Neural progenitor cell (in vitro differentiated cells): Measurements from ENCODE around the gene GLCCI1. TPM values are rescaled to one million over a fixed set of nuclear protein-coding genes. Genes with fewer than 3 reads are reported as not detected.

Source experiments
- DNase-seq: peaks from one replicate; pipeline ENCODE4 v3.0.0-alpha.2; 2016; ENCODE audit warnings: low spot score
- H2AFZ ChIP-seq: fragments of 200-600 bp; sonication (generic); replicated peaks from 2 replicates; pipeline ENCODE4 v1.6.1; 2016; ENCODE audit warnings: antibody characterized with exemption
- H3F3A ChIP-seq: fragments of 200-600 bp; sonication (generic); 2 replicates; pipeline ENCODE4 v1.6.1; 2016; ENCODE audit warnings: antibody characterized with exemption, low read depth
- H3K27ac ChIP-seq: fragments of 200-600 bp; sonication (generic); 2 replicates; pipeline ENCODE4 v1.5.1; 2016; ENCODE audit warnings: mild to moderate bottlenecking
- H3K27me3 ChIP-seq: fragments of 200-600 bp; sonication (generic); 2 replicates; pipeline ENCODE4 v1.6.1; 2016; ENCODE audit warnings: mild to moderate bottlenecking, moderate library complexity
- H3K36me3 ChIP-seq: fragments of 200-600 bp; sonication (generic); 2 replicates; pipeline ENCODE4 v1.5.1; 2016
- H3K4me1 ChIP-seq: fragments of 200-600 bp; sonication (generic); 2 replicates; pipeline ENCODE4 v1.6.1; 2016; ENCODE audit warnings: mixed run types
- H3K4me2 ChIP-seq: fragments of 200-600 bp; sonication (generic); 2 replicates; pipeline ENCODE4 v1.6.1; 2016
- H3K4me3 ChIP-seq: fragments of 200-600 bp; sonication (generic); 2 replicates; pipeline ENCODE4 v1.5.1; 2016
- H3K79me2 ChIP-seq: fragments of 200-600 bp; sonication (generic); 2 replicates; pipeline ENCODE4 v1.6.1; 2016; ENCODE audit warnings: low read depth
- H3K9ac ChIP-seq: fragments of 200-600 bp; sonication (generic); 2 replicates; pipeline ENCODE4 v1.6.1; 2016
- H3K9me3 ChIP-seq: fragments of 200-600 bp; sonication (generic); 2 replicates; pipeline ENCODE4 v1.5.1; 2016; ENCODE audit warnings: low read depth
- H4K20me1 ChIP-seq: fragments of 200-600 bp; sonication (generic); 2 replicates; pipeline ENCODE4 v1.6.1; 2016; ENCODE audit warnings: low read depth
- H3K27ac Mint-ChIP-seq: 3 replicates; pipeline ENCODE4 v1.8.0; 2021; ENCODE audit warnings: mixed read lengths
- H3K27me3 Mint-ChIP-seq: 2 replicates; pipeline ENCODE4 v1.8.0; 2022; ENCODE audit warnings: low read depth, mild to moderate bottlenecking, inconsistent platforms, moderate library complexity, mixed read lengths; ENCODE audit not compliant: insufficient read depth
- H3K36me3 Mint-ChIP-seq: 3 replicates; pipeline ENCODE4 v1.8.0; 2021; ENCODE audit warnings: mixed read lengths
- H3K4me1 Mint-ChIP-seq: 3 replicates; pipeline ENCODE4 v1.8.0; 2021; ENCODE audit warnings: mixed read lengths
- H3K4me3 Mint-ChIP-seq: 3 replicates; pipeline ENCODE4 v1.8.0; 2021; ENCODE audit warnings: mild to moderate bottlenecking, moderate library complexity, mixed read lengths
- H3K9me3 Mint-ChIP-seq: 3 replicates; pipeline ENCODE4 v1.8.0; 2020; ENCODE audit warnings: mixed read lengths
- EZH2 ChIP-seq: fragments of 200-600 bp; sonication (generic); IDR thresholded peaks from 2 replicates; pipeline ENCODE4 v1.6.1; 2017; ENCODE audit warnings: antibody characterized with exemption, mild to moderate bottlenecking, moderate library complexity
- EZH2phosphoT487 ChIP-seq: fragments of 200-600 bp; sonication (generic); IDR thresholded peaks from 2 replicates; pipeline ENCODE4 v1.6.1; 2017; ENCODE audit warnings: antibody characterized with exemption
- total RNA-seq: library from RNA; depleted of rRNA; stranded (reverse); fragments of >200 nt; gene quantifications from 2 replicates; pipeline ENCODE4 v1.2.3, GENCODE V29; 2015; ENCODE audit warnings: low replicate concordance
- TF ChIP-seq, protein P1 (sequence below): fragments of 200-600 bp; sonication (generic); IDR thresholded peaks from 2 replicates; pipeline ENCODE4 v1.5.1; 2017; ENCODE audit warnings: antibody characterized with exemption, mild to moderate bottlenecking

Gene GLCCI1
- total RNA-seq, 1 donor from 2014 or later, result 78.0 TPM

DNA sequence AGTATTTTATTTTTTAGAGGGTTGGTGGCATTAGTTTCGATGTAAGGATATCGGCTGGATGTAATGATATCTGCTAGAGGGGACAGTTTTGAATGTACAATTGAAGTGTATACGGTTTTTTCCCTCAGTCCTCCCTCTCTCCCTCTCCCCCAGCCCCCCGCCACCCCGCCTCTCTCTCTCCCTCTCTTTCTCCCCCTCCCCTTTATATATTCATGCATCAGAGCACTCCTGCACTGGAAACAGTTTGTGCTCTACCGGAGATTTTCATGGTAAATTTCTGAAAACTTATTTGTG is 1.6 kb downstream of the GLCCI1 start:
- Histone ChIP-seq H3K79me2 (peaks cover 56% of the 10 kb centered on the region), H2AFZ (peak overlapping the region; percentile 54)

DNA sequence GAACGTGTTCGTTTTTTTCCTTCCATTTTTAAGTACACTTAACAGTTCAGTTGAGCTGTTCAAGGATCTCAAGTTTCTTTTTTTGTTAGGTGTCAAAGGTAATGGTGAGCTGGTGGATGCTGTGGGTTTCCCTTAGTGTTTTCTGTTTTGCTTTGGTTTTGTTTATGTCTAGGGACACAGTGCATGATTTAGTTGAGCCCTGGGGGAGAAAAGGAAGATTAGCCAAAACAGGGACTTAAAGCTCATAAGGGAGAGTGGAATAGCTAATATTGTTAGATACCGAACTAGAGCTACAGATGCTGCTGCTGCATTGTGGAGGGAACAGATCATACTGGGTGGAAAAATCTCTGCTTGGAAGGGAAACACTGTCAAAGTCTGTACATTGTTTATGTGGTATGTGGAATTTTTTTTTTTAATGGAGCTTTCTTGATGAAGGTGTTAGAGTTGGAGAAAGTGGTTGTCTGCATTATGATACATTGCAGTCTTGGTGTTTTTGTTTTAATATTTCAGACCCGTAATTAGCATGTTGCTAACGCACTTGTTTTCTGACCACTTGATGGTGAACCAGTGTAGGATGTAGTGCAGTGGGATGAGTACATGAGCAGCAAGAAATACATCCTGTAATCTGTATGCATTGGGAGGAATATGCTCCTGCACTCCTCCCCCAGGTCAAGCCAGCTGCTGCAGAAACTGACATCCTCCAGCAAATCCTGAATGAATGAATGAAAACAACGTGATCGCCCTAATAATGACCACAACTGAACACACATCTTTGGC is 2.1 kb downstream of the GLCCI1 start:
- Mint-ChIP-seq H3K4me3 (no peak overlapping the region), H3K9me3 (no peaks in the 10 kb centered on the region), H3K36me3 (peaks cover 7% of the 10 kb centered on the region), H3K27ac (no peak overlapping the region), H3K27me3 (no peaks in the 10 kb centered on the region), H3K4me1 (peaks cover 15% of the 10 kb centered on the region)
- peak; percentile 7 for DNase-seq
- no peaks in the 10 kb centered on the region for H3K9me3 ChIP-seq
- TF ChIP-seq EZH2phosphoT487 (no peak), EZH2 (no peak)
- TF ChIP-seq, protein P1, sequence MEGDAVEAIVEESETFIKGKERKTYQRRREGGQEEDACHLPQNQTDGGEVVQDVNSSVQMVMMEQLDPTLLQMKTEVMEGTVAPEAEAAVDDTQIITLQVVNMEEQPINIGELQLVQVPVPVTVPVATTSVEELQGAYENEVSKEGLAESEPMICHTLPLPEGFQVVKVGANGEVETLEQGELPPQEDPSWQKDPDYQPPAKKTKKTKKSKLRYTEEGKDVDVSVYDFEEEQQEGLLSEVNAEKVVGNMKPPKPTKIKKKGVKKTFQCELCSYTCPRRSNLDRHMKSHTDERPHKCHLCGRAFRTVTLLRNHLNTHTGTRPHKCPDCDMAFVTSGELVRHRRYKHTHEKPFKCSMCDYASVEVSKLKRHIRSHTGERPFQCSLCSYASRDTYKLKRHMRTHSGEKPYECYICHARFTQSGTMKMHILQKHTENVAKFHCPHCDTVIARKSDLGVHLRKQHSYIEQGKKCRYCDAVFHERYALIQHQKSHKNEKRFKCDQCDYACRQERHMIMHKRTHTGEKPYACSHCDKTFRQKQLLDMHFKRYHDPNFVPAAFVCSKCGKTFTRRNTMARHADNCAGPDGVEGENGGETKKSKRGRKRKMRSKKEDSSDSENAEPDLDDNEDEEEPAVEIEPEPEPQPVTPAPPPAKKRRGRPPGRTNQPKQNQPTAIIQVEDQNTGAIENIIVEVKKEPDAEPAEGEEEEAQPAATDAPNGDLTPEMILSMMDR, result no peak
- peaks cover 4% of the 10 kb centered on the region for H3F3A ChIP-seq
- peak overlapping the region; percentile 94 for H3K4me2 ChIP-seq
- H4K20me1 ChIP-seq, result peaks cover 53% of the 10 kb centered on the region
- H3K79me2 ChIP-seq, result peaks cover 62% of the 10 kb centered on the region
- no peak overlapping the region for H2AFZ ChIP-seq
- peak overlapping the region; percentile 93 for H3K4me3 ChIP-seq
- no peak overlapping the region for H3K27ac ChIP-seq
- H3K27me3 ChIP-seq, result no peaks in the 10 kb centered on the region
- peaks cover 43% of the 10 kb centered on the region for H3K4me1 ChIP-seq
- H3K36me3 ChIP-seq, result no peaks in the 10 kb centered on the region
- peak overlapping the region; percentile 12 for H3K9ac ChIP-seq

More for the DNA sequence above, 1.6 kb downstream of the GLCCI1 start:
- Histone ChIP-seq H3K27ac (no peak overlapping the region), H3K27me3 (no peaks in the 10 kb centered on the region), H3K36me3 (no peaks in the 10 kb centered on the region), H3K9me3 (no peaks in the 10 kb centered on the region), H3K4me3 (peak overlapping the region; percentile 93), H4K20me1 (peaks cover 48% of the 10 kb centered on the region), H3F3A (peaks cover 4% of the 10 kb centered on the region), H3K4me2 (peak overlapping the region; percentile 94), H3K9ac (peak overlapping the region; percentile 17), H3K4me1 (peaks cover 43% of the 10 kb centered on the region)
- Mint-ChIP-seq H3K9me3 (no peaks in the 10 kb centered on the region), H3K36me3 (peaks cover 1% of the 10 kb centered on the region), H3K4me3 (no peak overlapping the region), H3K27me3 (no peaks in the 10 kb centered on the region), H3K4me1 (peaks cover 15% of the 10 kb centered on the region), H3K27ac (no peak overlapping the region)
- DNase-seq, result peak; percentile 55
- TF ChIP-seq EZH2phosphoT487 (no peak), EZH2 (no peak)
- TF ChIP-seq, protein P1, result no peak

DNA sequence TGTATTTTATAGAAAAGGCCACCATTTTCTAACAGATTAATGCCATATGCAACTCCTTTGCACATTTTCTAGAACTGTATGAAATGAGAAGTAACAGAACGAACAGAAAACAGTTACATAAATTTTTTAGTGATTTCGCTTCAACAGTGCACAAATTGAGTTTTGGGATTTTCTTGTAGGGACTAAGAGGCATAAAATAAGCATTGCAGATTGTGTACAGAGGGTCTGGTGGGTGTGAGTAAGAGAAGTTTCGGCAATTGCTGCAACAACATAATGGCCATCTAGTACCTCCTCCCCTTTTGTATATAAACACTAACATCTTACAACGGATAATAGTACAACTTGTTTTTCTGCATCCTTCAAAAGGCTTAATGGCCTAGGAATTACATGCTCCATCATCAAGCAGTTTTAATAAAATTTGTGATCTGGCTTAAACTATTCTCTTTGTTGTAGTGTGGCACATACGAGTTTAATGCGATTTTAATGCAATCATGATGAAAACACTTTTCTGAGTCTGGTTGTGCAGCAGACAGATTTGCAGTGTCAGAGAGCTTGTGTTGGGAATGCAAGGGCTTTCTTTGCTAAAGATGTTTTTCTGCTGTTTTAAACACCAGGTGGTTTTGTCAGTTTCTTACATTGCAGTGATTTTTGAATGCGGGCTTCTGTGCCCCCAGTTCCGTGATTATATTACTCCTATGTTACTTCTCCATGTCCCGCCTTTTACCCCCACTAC is 2.9 kb downstream of the GLCCI1 start:
- Histone ChIP-seq H3K4me1 (peaks cover 43% of the 10 kb centered on the region), H3K27me3 (no peaks in the 10 kb centered on the region), H2AFZ (no peak overlapping the region), H4K20me1 (peaks cover 59% of the 10 kb centered on the region), H3K4me3 (peak overlapping the region; percentile 93), H3F3A (peaks cover 4% of the 10 kb centered on the region), H3K27ac (no peak overlapping the region), H3K79me2 (peaks cover 69% of the 10 kb centered on the region), H3K36me3 (no peaks in the 10 kb centered on the region), H3K9me3 (no peaks in the 10 kb centered on the region), H3K9ac (no peak overlapping the region), H3K4me2 (peak overlapping the region; percentile 94)
- H3K36me3 Mint-ChIP-seq, result peaks cover 9% of the 10 kb centered on the region
- no peak for TF ChIP-seq EZH2
- TF ChIP-seq, protein P1, result no peak
- TF ChIP-seq EZH2phosphoT487, result no peak
- no peak overlapping the region for H3K27ac Mint-ChIP-seq
- no peaks in the 10 kb centered on the region for H3K9me3 Mint-ChIP-seq
- H3K27me3 Mint-ChIP-seq, result no peaks in the 10 kb centered on the region
- H3K4me1 Mint-ChIP-seq, result peaks cover 15% of the 10 kb centered on the region
- no peak overlapping the region for H3K4me3 Mint-ChIP-seq
- DNase-seq, result no peak
